CD4-positive, alpha-beta T cell treated with Interleukin-6 at 100 ng/mL for 8 hours (primary cell): ENCODE measurements around the gene RNFT1.
"Not testable (repeated sequence)": the region's sequence is repeated elsewhere in the genome, so short reads cannot be mapped to it uniquely, and the experiment has no call there.

Experiments used
- DNase-seq: peaks from one replicate; pipeline ENCODE4 v3.0.0-alpha.2; 2020; ENCODE audit warnings: mixed read lengths, low spot score

RNFT1 gene, protein sequence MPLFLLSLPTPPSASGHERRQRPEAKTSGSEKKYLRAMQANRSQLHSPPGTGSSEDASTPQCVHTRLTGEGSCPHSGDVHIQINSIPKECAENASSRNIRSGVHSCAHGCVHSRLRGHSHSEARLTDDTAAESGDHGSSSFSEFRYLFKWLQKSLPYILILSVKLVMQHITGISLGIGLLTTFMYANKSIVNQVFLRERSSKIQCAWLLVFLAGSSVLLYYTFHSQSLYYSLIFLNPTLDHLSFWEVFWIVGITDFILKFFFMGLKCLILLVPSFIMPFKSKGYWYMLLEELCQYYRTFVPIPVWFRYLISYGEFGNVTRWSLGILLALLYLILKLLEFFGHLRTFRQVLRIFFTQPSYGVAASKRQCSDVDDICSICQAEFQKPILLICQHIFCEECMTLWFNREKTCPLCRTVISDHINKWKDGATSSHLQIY

DNA sequence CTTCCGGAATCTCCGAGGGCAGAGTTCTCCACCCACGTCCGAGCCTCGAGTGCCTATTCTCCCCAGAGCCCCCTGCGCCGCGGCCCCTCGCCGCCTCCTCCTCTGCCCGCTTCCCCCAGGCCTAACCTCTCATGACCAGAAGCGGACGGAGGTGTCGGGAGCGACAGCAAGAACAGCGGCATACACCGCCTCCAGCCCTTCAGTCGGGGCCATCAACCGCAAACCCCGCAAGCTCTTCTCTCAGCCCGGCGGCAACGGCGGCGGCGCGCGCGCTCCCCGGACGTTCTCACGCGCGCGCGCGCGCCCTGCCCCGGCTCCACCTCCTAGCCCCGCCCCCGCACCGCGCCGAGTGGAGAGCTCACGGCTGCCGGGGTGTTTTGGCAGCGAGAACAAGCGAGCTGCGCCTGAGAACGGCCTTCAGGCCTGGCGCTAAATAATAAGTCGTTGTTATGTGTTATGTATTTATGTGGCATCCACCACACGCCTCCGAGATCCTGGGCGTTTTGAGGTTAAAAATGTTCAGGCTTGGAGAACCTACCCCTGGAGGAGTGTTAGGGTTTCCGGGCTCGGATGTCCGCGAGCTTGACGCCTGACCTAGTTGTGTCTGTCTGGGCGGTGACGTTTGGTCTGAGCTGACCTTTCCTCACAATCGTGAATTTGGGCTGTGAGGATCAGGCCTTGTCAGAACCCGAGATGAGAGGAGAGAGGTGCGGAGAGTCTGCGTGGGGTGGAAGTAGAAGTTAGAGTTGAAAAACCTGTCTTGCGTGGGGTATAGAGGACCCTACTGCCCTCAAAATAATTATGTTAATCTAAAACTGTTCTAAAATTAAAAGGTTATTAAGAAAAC, at the start of gene RNFT1:
RNFT1 (minus strand) TSS at position 259 of the 847 bp plus-strand sequence; CDS start at position 182, 77 bp downstream.
- DNase-seq = peak; percentile 84

DNA sequence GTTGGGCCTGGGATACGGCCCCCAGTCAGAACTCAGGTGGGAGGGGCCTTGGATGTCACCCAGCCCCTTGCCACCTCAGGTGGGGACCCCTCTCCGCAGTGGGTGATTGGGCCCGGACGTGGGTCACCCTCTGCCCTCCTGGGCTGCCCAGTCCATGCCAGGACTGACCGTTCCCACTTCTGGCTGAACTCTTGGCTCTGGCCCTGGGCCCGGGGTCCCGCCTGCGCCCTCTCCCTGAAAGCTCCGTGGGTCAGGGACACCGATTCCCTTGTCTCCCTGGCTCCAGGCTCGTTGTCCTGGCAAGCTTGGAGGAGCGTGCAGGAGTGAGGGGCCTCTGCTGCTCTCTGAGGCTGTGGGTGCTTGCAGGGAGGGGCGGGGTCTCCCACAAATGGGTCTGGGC, 44.8 kb upstream of the RNFT1 start:
- DNase-seq = not testable (repeated sequence)

DNA sequence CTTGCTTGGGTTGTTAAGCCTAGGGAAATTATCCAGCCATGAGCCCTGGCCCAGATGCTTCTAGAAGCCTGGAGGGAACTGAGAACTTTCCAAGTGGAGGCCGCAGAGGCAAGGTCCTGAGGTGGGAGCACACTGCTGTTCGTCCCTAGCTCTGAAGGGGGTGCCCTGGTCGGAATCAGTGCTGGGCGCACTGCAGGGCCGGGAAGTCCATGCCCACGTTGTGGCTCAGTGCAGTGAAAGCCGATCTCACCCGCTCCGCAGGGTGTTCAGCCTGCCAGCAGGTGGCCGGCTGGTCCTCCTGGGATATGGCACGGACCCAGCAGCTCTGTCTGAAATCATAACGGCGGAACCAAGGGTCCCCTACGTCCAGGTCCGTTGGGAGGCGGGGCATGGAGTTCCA, 43.8 kb upstream of the RNFT1 start:
- DNase-seq = not testable (repeated sequence)

DNA sequence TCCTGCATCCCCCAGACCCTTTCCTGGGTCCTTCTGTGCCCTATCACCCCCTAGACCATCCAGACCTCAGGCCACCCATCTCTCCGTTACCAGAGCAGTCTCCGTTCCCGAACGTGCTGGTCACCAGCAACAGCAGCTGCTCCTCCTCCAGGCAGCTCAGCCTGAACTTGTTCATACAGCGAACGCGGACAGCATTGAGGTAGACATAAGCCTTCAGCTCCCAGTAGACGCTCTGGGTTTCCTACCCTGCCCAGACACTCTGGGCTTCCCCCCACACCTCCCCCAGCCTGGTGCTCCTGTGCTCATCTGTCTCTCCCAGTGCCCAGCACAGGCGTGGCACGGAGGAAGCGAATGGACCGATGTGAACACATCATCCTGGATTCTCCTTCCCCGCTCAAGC, 41.6 kb upstream of the RNFT1 start:
- DNase-seq = no peak

DNA sequence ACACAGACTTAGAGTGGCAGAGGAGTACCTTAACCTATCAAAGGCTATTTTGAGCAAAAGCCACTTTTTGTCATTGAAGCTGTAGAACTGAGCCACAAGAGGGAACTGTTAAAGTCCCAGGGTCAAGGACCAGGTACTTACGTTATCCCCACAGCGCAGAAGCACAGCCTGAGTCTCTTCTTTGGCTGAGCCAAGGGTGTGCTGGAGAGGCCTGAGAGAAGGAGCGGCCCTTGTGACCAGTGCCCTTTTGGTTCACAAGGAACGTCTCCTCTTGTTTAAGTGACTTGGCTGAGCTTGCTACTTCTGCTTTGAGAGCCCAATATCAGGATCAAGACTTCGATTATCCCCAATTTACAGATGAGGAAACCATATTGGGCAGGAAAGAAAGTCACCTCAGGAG, 40.0 kb upstream of the RNFT1 start:
- not testable (repeated sequence) for DNase-seq

GRCh38 chr17:60002405-60002804, 37.9 kb upstream of the RNFT1 start:
- not testable (repeated sequence) for DNase-seq

GRCh38 chr17:59996608-59997007, 32.1 kb upstream of the RNFT1 start:
- not testable (repeated sequence) for DNase-seq

- DNase-seq = not testable (repeated sequence)
These were observed 10.6 kb upstream of the RNFT1 start for GRCh38 chr17:59975166-59975565.

- not testable (repeated sequence) for DNase-seq
These were observed 8.9 kb upstream of the RNFT1 start for GRCh38 chr17:59973483-59973882.

GRCh38 chr17:59972778-59973177, 8.2 kb upstream of the RNFT1 start:
- no peak for DNase-seq

GRCh38 chr17:59971771-59972170, 7.2 kb upstream of the RNFT1 start:
- DNase-seq = not testable (repeated sequence)

DNA sequence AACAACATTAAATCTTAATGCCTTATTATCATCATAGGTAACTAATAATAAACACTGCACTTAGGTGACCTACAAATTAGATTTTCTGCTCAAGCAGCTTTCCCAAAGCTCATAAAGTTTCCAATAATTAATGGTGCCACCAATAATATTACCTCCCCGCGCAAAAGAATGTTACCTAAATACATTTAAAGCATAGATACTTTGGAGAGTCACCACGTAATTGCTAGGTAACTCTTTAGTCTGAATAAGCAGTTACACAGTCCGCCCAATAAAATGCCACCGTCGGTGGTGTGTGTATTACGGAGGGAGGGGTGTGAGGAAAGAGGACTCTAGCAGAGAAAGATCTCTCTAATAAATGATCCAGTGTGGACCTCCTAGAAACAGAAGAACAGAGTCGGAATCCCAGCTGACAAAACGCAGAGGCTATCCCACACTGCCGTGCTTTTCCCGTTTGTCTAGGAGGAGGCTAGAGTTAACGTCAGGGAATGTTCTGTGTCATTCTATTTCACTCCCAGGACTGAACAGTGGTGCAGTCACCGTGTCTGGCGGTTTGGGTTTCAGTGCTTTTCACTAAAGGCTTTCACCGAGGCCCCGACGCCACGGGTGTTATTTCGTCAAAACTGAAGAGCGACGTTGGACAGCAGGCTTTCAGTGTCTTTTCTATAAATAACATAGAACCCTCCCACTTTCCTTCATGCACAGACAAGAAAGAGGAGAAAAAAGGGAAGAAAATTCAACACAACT, 630 bp downstream of the RNFT1 start:
- peak; percentile 30 for DNase-seq

- no peak for DNase-seq
These were observed 1.7 kb downstream of the RNFT1 start for GRCh38 chr17:59962739-59963318.

DNA sequence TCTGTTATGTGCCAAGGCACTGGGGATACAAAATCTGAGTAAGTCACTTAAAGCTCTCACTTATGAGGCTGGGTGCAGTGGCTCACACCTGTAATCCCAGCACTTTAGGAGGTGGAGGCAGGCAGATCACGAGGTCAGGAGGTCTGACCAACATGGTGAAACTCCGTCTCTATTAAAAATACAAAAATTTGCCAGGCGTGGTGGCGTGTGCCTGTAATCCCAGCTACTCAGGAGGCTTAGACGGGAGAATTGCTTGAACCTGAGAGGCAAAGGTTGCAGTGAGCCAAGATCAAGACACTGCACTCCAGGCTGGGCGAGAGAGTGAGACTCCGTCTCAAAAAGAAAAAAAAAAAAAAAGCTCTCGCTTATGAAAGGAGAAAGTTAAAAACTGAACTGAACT, 5.0 kb downstream of the RNFT1 start:
- DNase-seq = not testable (repeated sequence)

DNA sequence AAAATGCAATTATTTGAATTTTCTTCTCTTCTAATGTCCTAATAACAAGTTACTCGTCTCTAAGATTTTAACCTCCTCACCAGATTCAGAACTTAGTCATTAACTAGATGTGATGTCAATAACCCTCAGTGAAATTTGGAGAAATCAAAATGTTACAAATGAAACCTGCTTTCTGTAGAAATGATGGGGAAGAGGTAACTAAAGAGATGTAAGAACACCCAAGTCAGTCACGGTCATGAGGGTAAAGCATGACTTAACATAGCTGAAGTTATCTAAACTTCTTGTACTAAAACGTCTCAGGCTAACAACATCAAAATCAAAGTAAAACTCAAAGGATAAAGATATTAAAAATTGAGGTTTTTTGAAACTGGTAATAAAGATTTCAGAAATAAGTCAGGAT, 9.7 kb downstream of the RNFT1 start:
- no peak for DNase-seq

DNA sequence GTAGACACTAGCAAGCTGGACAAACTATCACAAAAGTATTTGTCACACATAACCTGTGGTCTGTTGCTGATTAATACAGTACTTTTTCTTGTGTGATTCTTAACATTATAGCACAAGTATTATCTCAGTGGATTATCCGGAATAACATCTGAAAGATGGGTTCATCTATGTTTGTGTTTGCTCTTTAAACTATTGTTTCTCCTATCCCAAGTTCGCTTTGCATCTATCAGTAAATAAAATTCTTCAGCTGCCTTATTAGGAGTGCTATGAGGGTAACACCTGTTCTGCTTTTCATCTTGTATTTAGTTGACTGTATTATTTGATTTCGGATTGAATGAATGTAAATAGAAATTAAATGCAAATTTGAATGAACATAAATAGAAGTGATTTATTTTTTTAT, 14.5 kb downstream of the RNFT1 start:
- no peak for DNase-seq

DNA sequence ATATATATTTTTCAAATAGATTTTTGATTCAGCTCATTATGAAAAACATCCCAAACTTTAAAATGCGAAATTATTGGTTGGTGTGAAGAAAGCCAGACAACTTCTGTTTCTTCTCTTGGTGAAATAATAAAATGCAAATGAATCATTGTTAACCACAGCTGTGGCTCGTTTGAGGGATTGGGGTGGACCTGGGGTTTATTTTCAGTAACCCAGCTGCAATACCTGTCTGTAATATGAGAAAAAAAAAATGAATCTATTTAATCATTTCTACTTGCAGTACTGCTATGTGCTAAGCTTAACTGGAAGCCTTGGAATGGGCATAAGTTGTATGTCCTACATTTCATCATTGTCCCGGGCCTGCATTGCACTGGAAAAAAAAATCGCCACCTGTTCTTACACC, 17.2 kb downstream of the RNFT1 start:
- not testable (repeated sequence) for DNase-seq

DNA sequence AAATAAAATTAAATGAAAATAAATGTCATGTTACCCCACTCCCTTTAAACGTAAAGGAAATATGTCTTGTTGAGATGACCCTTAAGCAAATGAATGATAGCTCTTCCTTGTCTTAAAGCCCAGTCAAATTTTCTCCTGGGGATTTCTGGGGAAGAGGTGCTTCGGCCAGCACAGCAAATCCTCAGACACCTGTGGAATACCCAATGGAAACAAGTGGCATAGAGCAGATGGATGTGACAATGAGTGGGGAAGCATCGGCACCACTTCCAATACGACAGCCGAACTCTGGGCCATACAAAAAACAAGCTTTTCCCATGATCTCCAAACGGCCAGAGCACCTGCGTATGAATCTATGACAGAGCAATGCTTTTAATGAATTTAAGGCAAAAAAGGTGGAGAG, 18.1 kb downstream of the RNFT1 start:
- DNase-seq = not testable (repeated sequence)

DNA sequence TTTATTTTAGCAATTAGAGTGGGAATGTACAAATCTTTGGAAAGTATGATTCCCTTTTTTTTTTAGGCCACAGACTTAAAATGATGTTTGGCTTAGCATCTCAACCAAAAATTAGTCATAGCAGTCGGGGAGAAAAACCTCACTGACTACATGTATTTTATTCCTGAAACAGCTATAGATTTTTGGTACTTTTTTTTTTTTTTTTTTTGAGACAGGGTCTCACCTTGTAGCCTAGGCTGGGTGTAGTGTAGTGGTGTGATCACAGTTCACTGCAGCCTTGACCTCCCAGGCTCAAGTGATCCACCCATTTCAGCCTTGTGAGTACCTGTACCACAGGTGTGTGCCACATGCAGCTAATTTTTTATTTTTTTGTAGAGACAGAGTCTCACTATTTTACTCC, 23.4 kb downstream of the RNFT1 start:
- DNase-seq = no peak

GRCh38 chr17:59940697-59941096, 23.8 kb downstream of the RNFT1 start:
- DNase-seq = not testable (repeated sequence)

DNA sequence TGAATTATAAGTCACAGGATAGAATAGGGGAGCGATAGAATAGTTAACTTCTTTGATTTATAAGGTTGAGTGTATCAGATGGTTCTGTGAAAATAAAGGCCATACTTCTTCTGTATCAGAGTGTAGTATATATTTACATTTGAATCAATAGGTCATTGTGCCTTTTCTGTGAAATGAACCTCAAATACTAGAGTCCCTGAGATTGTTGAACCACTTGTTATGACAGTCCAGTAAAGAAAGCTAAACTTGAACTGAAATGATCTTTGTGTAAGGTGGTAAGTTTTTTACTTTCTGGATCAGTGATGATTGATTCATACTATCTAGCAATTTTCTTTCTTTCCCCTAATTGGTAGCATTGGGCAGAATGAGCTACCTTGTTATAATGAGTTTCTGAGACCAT, 31.2 kb downstream of the RNFT1 start:
- not testable (repeated sequence) for DNase-seq

DNA sequence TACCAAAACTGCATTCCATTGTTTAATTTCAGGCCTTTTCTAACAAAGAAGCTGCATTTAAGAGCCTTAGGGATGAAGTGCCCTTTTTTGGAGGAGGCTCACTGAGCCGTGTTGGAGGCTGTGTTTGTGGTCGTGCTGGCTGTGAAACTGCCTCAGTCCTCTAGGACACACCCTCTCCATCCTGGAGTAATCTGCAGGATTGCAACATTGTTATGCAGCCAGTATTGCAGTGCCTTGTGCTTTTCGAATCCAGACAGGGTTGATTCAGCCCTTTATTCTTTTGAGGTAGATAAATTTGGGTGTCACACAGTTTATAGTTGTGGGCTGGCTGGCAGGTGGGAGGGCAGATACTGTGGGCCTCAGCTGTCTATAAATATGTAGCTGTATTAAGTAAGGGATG, 33.8 kb downstream of the RNFT1 start:
- not testable (repeated sequence) for DNase-seq
